CD4-positive, alpha-beta T cell treated with Interleukin-10 for 1 hour (primary cell): Measurements from ENCODE around the gene KRT83.

Source experiments
- DNase-seq: peaks from one replicate; pipeline ENCODE4 v3.0.0-alpha.2; 2020

KRT83 gene

DNA sequence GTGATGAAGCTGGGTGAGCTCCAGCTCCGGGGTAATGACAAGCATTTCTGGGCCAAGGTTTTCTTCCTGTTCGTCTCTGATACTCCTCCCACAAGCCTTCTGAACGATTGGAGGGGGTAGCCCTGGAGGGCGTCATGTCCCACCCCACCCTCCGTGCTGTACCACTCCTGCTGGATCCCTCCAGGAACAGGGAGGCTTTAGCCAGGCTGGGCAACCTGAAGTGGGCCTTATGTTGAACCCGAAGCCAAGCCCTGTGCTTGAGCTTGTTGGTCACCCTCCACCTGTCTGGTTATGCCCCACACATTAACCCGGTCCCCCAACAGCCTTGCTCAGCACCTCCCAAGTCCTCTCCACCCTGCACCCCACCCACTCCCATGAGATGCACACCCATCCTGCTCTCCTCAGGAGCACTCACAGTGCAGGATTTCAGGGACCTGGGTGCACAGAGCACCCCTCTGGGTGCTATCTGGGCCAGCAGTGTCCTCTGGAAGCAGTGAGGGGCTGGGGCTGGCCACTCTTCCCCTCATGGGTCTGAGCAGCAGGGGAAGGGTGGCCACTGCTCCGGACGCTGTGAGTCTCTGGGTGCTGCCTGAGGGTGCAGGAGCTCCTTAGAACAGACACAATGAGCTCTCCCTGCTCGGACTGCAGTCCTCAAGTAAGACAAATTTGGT, 6.8 kb upstream of the KRT83 start:
- no peak for DNase-seq

DNA sequence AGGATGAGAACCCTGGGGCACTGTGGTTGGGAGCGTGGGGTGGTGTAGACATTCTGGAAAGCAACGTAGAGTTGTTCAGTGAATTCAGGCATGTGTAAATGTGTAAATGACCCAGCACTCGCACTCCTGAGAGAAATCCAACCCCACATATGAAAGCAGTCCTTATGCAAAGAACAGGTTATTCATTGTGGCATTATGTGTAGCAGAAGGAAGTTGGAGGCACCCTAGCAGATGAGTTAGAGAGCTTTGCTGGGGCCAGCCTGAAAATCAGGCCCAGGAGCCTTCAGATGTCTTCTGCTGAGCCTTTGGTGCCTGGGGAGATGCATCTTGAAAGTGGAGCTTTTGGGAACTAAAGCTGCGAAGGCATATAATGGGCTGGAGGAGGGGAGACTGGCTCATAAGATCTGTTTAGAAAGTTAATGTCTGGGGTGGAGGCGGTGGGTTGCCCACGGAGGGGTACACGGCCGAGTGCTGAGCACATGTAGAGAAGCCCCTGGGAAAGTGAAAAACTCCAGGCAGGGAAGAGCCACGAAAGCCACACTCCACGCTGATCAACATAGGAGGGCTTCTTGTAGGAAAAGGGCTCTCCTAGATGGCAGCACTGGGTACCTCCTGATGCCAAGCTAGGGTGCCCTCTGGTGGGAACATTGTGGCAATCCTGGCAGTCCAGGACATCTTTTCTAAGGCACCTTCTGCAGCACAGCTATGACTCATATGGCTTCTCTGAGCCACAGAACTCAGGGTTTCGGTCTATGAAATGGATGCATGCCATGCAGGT, 6.0 kb upstream of the KRT83 start:
- DNase-seq: peak; percentile 85

DNA sequence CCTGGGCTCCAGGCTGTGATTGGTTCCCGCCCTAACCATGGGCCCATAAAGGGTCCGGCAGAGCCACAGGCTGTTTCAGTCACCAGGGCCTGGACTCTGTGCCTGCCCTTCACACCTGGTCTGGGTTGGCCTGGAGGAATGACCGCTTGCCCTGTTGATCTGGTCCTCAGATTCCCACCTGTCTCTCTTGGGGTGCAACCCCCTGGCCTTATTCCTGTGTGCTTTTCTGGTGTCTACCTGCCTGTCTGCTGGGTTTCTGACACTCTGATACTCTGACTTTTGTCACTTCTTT, 2.9 kb upstream of the KRT83 start:
- no peak for DNase-seq

DNA sequence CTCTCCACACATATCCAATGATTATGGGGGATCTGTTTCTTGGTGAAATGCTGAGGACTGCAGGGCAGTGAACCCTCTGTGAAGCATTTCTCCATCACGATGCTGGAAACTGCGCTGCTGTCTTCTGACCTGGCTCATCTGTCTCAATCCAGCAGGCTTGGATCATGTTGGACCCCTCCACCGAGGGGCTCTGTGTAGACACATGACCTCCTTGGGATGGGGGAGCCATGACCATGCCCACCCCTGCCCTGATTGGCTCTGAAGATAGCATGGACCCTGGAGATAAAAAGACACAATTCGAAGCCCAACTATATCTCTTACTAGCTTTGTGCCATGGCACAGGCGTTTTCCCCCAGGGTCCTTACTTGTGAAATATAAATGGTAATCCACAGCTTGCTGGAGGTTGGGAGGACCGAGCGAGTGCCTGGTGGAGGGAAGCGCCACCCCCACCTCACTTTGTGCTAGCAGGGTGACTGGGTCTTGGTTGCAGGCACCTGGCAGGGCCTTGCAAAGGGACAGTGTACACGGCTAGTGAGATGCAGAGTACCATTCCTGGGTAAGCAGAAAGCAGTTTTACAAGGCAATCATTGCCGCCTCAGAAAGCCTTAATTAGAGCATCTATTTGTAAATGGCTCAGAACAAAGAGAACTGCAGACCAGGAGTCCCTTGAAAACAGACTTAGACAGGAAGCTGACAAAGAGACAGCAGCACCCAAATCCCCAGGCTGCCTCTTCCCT, 2.4 kb upstream of the KRT83 start:
- no peak for DNase-seq

DNA sequence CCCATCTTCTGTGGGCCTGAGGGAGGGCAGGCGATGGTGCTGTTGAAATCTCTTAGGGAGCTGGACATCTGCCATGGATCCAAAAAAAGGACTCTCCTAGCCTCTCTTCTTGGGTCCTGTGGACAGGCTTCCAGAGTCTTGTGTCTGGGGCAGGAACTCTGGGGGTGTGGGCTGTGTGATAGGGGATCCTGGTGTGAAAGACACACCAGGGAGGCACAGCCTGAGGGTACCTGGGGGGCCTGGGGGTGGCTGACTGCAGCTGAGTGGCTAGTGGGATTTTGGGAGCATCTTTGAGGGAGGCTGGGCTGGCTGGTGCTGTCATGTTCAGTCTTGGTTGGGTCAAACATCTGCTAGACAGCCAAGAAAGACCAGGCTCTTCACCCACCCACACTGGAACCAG, 1.8 kb upstream of the KRT83 start:
- no peak for DNase-seq

DNA sequence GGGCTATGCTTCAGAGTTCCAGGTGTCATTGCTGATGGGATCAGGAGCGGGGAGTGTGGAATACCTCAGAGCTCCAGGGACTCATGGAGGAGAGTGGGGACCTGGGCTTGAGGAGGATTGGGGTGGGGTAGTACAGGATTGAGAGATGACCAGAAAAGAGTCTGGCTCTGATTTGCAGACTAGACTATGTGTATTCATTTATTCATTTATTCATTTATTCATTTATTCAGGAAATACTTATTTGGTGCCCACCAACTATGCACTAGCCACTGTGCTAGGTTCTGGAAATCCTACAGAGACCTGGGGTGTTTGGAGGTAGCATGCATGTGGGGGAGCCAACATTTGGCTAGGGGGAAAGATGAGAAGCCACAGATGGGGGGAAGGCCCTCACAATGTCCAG, 871 bp upstream of the KRT83 start:
- DNase-seq: no peak

DNA sequence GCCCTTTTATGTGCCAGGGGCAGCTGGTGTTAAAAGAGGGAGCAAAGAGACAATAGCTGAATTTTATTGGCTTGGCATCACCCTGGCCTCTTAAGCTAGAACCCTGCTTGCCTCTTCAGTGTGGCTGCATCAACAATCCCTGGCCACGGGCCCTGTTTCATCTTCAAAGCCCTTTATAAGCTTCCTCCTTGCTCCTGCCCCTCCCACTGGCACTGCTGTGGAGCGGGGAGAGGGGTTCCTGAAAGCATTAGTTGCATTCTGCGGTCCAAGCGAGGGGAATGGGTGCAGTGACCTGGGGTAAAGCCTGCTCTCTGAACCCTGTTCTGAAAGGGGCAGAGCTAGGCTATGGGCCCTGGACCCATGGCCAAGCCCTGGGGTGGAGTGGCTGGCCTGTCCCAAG, 220 bp upstream of the KRT83 start:
- DNase-seq: no peak

DNA sequence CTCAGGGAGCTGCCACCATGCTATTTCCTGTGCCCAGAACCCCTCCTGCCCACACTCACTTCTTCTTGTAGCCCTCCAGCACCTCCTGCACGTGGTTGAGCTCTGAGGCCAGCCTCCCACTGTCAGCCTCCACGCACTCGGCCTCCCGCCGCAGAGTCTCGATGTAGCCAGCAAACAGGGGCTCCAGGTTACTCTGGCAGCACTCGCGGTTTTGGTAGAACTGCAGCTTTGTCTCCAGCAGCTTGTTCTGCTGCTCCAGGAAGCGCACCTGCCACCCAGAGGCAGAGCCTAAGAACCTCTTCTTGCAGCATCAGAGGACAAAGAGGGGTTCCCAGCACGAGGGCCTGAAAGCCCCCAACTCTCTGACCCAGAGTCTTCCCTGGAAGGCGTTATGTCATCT, 2.1 kb downstream of the KRT83 start:
- DNase-seq: no peak

DNA sequence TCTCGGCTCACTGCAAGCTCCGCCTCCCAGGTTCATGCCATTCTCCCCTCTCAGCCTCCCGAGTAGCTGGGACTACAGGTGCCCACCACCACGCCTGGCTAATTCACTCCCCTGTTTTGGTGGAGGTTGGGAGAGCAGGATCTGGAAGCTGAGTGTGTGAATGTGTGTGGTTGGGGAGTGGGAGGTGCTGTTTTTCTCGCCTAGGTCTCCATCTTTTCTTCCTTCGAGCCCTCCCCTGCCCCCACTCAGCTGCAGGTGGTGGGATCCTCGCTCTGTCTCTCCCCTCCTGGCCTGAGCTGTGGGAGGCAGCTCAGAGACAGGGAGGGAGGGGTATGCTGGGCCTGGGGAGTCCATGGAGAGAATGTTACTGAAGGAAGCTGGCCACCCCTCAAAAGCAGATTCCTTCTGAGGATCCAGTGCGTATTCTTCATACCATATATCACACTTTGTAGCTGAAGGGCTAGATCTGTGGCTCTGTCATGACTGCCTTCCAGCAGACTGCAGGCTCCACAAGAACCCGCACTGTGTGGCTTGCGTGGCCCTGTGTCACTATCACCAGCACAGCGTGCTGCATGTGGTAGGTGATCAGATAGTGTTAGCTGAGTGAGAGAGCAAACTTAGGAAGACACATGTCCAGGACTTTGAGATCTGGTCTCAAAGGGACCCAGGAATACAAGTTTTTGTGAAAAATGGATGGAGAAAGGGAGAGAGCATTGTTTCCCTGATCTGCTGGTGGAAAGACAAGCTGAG, 2.8 kb downstream of the KRT83 start:
- DNase-seq: no peak

DNA sequence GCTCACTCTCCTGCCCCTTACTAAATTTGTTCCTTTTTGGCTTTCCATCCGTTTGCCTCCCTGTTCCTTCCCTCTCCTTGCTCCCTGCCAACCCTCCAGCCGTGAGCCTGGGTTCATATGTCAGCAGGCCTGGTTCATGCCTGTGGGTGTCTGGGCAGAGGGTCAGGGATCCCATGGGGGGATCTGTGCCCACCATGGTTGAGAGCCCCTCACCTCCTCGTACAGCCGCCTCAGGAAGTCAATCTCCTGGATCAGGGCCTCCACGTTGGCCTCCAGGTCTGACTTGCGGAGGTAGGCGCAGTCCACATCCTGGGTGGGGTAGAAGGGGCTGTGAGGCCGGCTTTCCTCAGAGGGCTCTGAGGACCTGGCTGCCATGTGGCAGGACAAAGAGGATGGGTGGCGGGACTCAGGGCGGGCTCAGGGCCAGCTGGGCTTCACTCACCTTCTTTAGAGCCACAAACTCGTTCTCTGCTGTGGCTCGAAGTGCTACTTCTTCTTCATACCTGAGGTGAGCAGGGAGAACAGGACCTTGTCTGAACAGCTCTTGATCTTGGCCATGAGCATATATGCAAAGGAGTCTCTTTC, 3.6 kb downstream of the KRT83 start:
- no peak for DNase-seq

DNA sequence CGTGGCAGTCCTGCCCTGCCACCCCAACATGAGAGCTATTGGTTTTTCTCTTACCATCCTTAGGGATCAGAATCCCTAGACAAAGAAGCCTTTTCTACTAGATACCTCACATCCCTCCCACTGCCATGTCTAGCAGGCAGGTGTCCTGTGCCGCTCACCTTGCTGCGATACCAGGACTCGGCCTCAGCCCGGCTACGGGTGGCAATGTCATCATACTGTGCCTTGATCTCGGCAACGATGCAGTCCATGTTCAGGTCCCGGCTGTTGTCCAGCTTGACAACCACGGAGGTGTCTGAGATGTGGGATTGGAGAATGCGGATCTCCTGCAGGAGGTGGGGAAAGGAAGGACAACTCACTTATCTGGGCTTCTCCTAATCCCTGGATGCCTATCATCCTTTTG, 4.5 kb downstream of the KRT83 start:
- no peak for DNase-seq

DNA sequence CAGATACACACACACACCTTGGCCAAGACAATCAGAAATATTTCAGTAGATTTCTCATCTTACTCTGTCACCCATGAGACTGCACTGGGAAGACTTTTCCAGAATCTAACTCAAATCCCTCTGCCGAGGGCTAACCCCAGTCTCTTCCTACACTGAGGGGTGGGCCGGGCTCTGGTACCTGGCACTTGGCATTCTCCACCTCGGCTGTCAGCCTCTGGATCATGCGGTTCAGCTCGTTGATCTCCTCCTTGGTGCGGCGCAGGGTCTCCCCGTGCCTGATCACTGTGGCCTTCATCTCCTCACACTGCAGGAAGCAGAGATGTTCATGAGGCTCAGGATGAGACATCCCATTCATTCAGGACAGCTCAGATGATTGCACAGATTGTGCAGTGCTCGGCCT, 4.9 kb downstream of the KRT83 start:
- DNase-seq: no peak

DNA sequence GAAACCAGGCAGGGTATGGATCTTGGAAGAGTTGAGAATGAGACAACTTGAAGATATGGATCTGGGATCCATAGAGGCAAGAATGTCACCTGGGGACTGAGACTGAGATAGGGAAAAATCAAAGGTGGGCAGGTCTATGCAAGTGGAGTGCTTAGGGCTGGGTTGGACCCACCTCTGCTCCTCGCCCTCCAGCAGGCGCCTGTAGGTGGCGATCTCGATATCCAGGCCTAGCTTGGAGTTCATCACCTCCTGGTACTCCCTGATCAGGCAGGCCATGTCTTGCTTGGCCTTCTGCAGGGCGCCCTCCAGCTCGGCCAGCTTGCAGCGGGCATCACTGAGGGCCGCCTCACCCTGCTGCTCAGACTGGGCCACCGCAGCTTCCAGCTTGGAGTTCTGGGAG, 5.5 kb downstream of the KRT83 start:
- DNase-seq: peak; percentile 13

DNA sequence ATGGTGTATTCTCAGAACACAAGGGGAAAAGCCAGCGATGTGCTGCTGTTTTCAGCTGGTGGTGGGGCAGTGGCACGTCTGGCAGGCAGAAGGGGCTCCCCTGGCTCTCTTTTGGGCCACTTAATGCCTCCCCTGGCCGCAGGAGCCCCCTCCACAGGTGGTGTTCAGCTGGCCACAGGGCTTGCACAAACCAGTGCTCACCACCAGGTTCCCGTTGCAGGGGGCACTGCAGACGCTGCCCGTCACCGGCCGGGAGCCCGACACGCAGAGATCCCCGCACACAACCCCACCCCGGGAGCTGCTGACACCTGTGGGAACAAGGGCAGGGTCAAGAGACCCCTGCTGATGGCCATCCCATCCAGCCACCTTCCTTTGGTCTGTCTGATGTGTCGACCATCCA, 6.7 kb downstream of the KRT83 start:
- no peak for DNase-seq

DNA sequence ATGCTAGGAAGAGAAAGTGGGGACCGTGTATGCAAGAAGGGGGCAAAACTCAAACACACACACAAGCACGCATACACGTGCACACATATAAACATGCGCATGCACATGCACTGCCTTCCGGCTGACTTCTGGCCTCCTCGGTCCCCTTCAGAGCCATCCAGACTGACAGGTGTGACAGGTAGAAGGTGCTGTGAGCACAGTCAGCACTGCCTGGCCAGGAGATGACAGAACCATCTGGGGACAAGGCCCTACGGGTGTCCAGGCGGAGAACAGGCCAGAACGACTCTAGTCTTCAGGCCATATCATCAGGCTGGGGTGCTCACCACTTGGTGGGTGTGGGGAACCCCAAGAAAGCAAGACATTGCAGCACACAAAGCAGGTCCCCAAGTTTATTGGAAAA, 7.3 kb downstream of the KRT83 start:
- DNase-seq: no peak

DNA sequence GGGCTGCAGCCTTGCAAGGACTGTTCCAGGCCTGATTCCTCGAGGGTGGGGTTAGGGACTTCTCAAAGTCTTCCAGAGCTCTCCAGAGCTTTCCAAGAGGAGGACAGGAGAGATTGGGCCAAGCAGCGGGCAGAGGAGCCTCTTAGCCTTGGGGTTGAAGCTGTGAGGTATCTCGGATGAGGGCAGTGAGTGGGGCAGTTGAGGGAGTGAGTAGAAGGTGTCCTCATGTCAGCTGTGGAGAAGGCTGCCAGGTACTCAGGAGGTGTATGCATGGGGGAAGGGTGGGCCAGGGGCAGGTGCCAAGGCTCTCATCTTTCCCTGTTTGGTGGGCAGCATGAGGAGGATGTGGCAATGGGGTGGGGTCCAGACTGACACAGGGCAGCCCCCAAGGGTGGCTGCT, 7.7 kb downstream of the KRT83 start:
- no peak for DNase-seq

DNA sequence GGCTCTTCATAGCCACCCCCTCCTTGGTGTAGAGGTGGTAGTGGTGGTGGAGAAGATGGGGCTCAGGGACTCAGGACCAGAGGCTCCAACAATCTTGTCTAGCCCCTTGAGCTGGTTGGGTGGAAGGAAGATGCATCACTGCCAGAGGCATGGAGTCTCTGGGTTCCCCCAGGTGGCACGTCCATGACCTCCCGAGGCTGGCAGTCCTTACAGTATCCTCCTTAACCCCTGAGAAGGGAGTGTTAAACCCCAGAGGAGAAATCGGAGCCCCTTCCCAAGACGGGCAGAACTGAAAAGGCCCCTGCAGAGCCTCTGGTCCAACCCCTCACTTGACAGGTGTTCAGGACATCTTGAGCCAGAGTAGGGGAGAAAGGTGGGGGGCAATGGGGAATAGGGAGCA, 9.1 kb downstream of the KRT83 start:
- DNase-seq: no peak

DNA sequence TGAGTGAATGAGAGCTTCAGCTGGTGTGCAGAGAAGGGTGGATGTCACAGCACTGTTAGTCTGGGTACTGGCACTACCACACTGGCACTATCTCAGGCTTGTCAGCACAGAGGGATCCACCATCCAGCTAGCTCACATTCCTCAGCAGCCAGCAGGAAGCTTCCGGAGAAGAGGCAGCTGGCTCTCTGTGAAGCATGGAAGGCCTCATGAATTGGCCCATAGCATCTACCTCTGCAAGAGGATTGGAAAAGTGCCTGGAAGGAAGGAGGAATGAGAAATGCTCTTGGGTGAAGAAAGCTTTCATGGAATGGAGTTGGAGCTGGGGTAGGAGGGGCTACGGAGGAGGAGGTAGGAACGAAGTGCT, 9.9 kb downstream of the KRT83 start:
- no peak for DNase-seq

DNA sequence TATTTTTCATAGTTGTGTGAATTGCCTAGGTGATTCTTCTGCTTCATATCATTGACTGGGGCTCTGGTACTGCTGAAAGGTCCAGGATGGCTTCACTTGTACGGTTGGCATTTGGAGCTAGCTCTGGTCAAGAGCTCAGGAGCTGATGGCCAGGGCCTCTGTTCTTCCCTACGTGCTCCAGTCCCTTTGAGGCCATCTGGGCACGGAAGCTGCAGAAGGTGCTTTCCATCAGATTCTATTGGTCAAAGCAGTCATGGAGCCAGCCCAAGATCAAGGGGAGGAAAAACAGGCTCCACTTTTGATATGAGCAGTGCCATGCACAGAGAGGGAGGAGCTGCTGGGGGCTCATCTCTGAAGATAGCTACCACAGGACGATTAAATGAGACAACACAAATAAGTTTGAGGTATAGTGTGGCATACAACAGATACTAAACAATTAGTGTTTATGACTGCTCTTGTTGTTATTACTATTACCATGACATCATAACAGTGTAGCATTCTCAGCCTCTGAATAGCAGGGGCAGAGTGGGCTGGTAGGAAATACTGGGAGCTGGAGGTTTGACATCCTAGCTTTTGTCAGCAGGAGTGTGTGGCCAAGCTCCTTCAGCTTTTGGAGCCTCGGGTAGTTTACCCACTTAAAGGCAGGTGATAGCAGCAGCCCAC, 10.4 kb downstream of the KRT83 start:
- DNase-seq: no peak

DNA sequence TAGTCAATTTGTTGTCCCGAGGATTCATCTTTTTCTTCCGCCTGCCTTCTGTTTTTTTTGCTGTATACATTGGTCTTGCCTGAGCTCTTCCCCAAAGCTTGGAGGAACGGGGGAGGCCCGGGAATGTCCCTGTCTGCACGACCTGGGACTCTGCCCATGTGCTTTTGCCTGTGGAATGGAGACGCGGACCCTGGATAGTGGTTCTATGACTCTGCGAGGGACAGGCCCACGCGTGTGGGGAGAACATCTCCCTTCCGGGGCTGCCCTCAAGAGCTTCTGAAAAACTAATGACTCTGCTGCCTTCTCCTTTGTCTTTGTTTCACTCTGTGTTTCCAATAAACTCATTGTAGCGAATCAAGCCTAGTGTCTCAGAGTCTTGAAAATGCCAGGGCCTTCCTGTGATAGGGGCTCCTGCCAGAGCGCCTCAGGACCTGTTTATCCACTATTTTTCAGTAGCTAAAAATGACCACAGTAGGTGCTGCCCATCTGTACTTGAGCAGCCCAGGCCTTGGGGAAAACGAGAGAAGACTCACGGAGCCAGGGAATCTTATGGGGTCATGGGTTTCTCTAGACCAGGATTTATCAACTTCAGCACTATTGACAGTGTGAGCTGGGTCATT, 12.3 kb downstream of the KRT83 start:
- DNase-seq: no peak

DNA sequence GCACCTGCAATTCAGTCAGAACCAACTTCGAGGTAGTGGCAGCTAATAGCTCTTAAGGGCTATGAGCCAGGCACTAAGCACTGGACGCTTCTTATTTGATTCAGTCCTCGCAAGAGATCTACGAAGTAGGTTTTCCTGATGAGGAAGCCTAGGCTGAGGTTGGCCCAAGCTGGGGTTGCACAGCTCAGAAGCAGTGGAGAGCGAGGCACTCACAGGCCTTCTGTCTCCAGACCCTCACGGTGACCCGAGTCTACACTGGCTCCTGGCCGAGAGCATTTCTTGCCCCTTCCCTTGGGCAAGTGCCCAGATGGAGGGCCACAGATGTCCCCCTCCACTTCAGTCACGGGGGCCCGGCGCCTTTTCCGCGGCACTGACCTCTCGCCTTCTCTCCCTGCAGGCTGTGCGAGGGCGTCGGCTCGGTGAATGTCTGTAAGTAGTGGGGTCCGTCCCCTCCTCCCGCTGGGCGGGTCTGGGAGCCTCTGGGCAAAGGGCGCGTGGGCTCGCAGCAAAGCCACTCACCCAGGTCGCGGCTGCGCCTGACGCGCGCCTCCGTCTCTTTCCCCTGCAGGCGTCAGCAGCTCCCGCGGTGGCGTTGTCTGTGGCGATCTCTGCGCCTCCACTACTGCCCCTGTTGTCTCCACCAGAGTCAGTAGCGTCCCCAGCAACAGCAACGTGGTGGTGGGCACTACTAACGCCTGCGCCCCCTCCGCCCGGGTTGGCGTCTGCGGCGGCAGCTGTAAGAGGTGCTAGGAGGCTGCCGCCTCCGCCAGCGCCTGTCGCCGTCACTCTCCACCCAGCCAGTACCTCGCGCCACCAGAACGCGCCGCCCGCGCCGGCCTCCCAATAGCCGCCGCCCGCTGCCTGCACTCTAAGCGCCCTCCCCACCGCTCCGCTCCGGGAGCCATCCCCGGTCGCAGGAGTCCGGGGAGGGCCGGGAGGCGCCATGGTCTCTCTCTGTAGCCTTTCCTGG, 13.1 kb downstream of the KRT83 start:
- DNase-seq: peak; percentile 12
